HG03025 (cell line): ENCODE results near the gene FRMD4A.

Experiments
- ATAC-seq: cut with Tn5 transposase; IDR thresholded peaks from one replicate; pipeline ENCODE4 v1.9.1; 2021; ENCODE audit warnings: mild to moderate bottlenecking, moderate library complexity; ENCODE audit not compliant: unreplicated experiment, low FRiP score

FRMD4A gene

GRCh38 chr10:13617116-13617515 is 713.6 kb downstream of the FRMD4A start:
- ATAC-seq = no peak

- no peak for ATAC-seq
These were observed 714.9 kb downstream of the FRMD4A start for GRCh38 chr10:13615650-13616300.

- no peak for ATAC-seq
These were observed 716.0 kb downstream of the FRMD4A start for GRCh38 chr10:13614530-13615332.

GRCh38 chr10:13613519-13613918 is 717.2 kb downstream of the FRMD4A start:
- ATAC-seq = no peak

GRCh38 chr10:13612654-13613373 is 717.9 kb downstream of the FRMD4A start:
- ATAC-seq = no peak

- ATAC-seq = no peak
These were observed 722.4 kb downstream of the FRMD4A start for GRCh38 chr10:13608246-13608853.

GRCh38 chr10:13604357-13605040 is 726.2 kb downstream of the FRMD4A start:
- ATAC-seq = no peak

GRCh38 chr10:13597909-13598308 is 732.8 kb downstream of the FRMD4A start:
- ATAC-seq = no peak

GRCh38 chr10:13594641-13595040 is 736.1 kb downstream of the FRMD4A start:
- no peak for ATAC-seq
